Measurements from ENCODE around the gene PCCA. TPM values are rescaled to one million over a fixed set of nuclear protein-coding genes. Genes with fewer than 3 reads are reported as not detected.

PCCA gene
- polyA plus RNA-seq, 1 donor: 20.0 TPM

DNA sequence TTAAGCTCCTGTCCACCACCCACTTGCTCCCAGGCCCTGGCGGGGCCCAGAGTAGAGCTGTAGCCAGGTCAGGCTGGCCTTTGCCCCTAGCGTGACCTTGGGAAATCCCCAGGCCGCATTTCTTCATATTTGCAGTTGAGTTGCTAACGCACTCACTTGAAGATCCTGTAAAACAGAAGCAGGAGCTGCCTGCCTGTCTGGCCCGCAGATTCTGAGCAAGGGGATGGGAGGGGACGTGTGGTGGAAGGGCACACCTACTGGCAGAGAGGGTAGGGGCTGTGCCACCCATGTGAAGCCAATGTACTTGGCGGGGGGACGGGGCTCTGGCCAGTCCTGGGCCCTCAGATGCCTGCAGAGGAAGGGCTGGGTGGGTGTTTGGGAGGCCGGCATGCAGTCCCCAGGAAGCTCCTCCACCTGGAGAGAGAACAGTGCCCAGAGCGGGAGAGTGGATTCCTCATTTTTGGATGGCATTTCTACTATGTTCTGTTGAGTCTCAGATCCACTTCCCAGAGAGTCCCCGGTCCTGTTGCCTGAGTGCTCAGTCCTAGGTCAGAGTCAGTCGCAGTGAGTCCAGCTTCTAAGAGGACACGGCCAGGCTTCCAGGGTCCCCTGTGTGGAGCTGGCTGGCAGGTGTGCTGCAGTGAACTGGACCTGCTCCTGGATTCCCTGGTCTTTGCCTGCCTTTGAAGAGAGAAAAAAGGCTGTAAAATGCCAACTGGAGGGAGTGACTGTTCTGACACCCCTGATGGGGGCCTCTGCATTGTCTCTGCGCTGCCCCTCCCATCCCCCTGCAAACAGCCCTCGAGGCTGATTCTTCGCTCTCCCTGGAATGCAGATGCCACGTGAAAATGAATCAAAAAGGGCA, 436.8 kb downstream of the PCCA start:
- no peak overlapping the region for H3K4me3 ChIP-seq (ENCODE audit: low read length)
- H3K36me3 ChIP-seq (ENCODE audit: control insufficient read depth, insufficient read depth, low read length): peaks cover 30% of the 10 kb centered on the region
- no CpG with 5 or more reads among the region's 17 CpGs for WGBS (ENCODE audit: insufficient coverage, low lambda C conversion rate)
- peaks cover 2% of the 10 kb centered on the region for H3K9me3 ChIP-seq (ENCODE audit: control insufficient read depth, low read depth, low read length)
- H3K4me1 ChIP-seq (ENCODE audit: control insufficient read depth, insufficient read depth, low read length): no peaks in the 10 kb centered on the region
- H3K27me3 ChIP-seq (ENCODE audit: control insufficient read depth, insufficient read depth, low read length): no peaks in the 10 kb centered on the region
- H3K27ac ChIP-seq (ENCODE audit: low read length): no peak overlapping the region
- DNase-seq: no peak

DNA sequence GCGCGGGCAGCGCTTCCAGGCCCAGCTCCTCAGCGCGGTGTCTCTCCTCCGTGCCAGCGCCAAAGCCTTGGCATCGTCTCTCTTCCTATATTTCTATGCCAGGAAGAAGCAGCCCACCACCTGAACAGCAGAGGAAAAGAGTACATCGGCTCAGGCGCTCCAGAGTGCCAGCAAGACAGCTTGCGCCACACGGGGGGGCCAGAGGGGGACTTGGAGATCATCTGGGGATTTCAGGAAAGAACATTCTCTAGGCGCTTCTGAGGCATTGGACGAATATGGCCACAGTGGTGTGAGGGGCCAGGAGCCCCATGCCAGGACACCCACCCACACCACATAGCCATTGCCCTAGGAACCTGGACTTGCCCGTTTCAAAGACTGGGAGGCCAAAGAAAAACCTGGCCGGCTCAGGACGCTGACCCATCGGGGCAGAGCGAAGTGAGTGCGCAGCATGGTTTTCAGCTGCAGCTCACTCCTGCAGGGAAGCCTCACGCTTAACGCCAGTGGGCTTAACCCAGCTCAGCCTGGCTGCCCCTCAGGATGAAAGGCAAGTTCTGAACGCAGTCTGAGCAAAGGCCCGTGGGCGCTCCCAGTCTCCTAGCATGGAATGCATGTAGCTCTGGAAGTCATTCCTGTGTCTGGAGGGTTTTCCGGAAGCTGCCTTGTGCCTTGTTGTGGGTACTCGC, 437.6 kb downstream of the PCCA start:
- H3K9me3 ChIP-seq (ENCODE audit: control insufficient read depth, low read depth, low read length): no peaks in the 10 kb centered on the region
- H3K4me1 ChIP-seq (ENCODE audit: control insufficient read depth, insufficient read depth, low read length): no peaks in the 10 kb centered on the region
- no peak overlapping the region for H3K4me3 ChIP-seq (ENCODE audit: low read length)
- H3K27ac ChIP-seq (ENCODE audit: low read length): no peak overlapping the region
- no CpG with 5 or more reads among the region's 27 CpGs for WGBS (ENCODE audit: insufficient coverage, low lambda C conversion rate)
- no peaks in the 10 kb centered on the region for H3K27me3 ChIP-seq (ENCODE audit: control insufficient read depth, insufficient read depth, low read length)
- peaks cover 35% of the 10 kb centered on the region for H3K36me3 ChIP-seq (ENCODE audit: control insufficient read depth, insufficient read depth, low read length)
- no peak for DNase-seq

- WGBS (ENCODE audit: insufficient coverage, low lambda C conversion rate): 100% methylated on average over 2 of the region's 9 CpGs
- no peak for DNase-seq
- H3K9me3 ChIP-seq (ENCODE audit: control insufficient read depth, low read depth, low read length): peaks cover 7% of the 10 kb centered on the region
- H3K27me3 ChIP-seq (ENCODE audit: control insufficient read depth, insufficient read depth, low read length): no peaks in the 10 kb centered on the region
- peaks cover 41% of the 10 kb centered on the region for H3K36me3 ChIP-seq (ENCODE audit: control insufficient read depth, insufficient read depth, low read length)
- H3K27ac ChIP-seq (ENCODE audit: low read length): no peak overlapping the region
- H3K4me1 ChIP-seq (ENCODE audit: control insufficient read depth, insufficient read depth, low read length): no peaks in the 10 kb centered on the region
- no peak overlapping the region for H3K4me3 ChIP-seq (ENCODE audit: low read length)
Observed at GRCh38 chr13:100527644-100528043, 438.8 kb downstream of the PCCA start.

DNA sequence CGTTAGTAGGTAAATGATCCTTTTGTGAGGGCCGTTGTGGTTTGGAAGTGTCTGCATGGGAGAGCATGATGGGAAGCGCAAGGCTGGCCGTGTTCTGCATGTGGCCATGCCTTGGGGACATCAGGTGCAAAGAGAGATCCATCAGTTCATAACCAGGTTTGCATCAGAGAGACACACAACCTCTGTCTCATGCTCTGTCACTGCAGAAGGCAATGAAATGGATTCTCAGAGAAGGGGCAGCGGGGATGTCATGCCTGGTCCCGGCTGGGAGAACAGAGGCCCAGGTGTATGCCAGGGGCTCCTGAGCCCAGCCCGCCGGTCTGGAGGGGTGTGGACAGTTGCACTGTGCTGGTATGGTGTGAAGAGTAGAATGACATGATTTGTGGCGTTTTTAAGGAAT, 439.5 kb downstream of the PCCA start:
- peaks cover 42% of the 10 kb centered on the region for H3K36me3 ChIP-seq (ENCODE audit: control insufficient read depth, insufficient read depth, low read length)
- no peak overlapping the region for H3K27ac ChIP-seq (ENCODE audit: low read length)
- H3K4me1 ChIP-seq (ENCODE audit: control insufficient read depth, insufficient read depth, low read length): no peaks in the 10 kb centered on the region
- peaks cover 7% of the 10 kb centered on the region for H3K9me3 ChIP-seq (ENCODE audit: control insufficient read depth, low read depth, low read length)
- H3K4me3 ChIP-seq (ENCODE audit: low read length): no peak overlapping the region
- H3K27me3 ChIP-seq (ENCODE audit: control insufficient read depth, insufficient read depth, low read length): no peaks in the 10 kb centered on the region
- DNase-seq: no peak
- 100% methylated on average over 1 of the region's 9 CpGs for WGBS (ENCODE audit: insufficient coverage, low lambda C conversion rate)

GRCh38 chr13:100528820-100529219, 439.9 kb downstream of the PCCA start:
- no CpG with 5 or more reads among the region's 11 CpGs for WGBS (ENCODE audit: insufficient coverage, low lambda C conversion rate)
- Histone ChIP-seq H3K27me3 (ENCODE audit: control insufficient read depth, insufficient read depth, low read length) (no peaks in the 10 kb centered on the region), H3K36me3 (ENCODE audit: control insufficient read depth, insufficient read depth, low read length) (peaks cover 42% of the 10 kb centered on the region), H3K9me3 (ENCODE audit: control insufficient read depth, low read depth, low read length) (peaks cover 7% of the 10 kb centered on the region), H3K4me1 (ENCODE audit: control insufficient read depth, insufficient read depth, low read length) (no peaks in the 10 kb centered on the region), H3K27ac (ENCODE audit: low read length) (no peak overlapping the region), H3K4me3 (ENCODE audit: low read length) (no peak overlapping the region)
- no peak for DNase-seq

GRCh38 chr13:100529666-100530377, 440.9 kb downstream of the PCCA start:
- H3K36me3 ChIP-seq (ENCODE audit: control insufficient read depth, insufficient read depth, low read length): peaks cover 42% of the 10 kb centered on the region

GRCh38 chr13:100530671-100531213, 441.8 kb downstream of the PCCA start:
- H3K9me3 ChIP-seq (ENCODE audit: control insufficient read depth, low read depth, low read length): peaks cover 7% of the 10 kb centered on the region
- no peaks in the 10 kb centered on the region for H3K27me3 ChIP-seq (ENCODE audit: control insufficient read depth, insufficient read depth, low read length)
- no peak for DNase-seq
- no peak overlapping the region for H3K4me3 ChIP-seq (ENCODE audit: low read length)
- H3K36me3 ChIP-seq (ENCODE audit: control insufficient read depth, insufficient read depth, low read length): peaks cover 44% of the 10 kb centered on the region
- WGBS (ENCODE audit: insufficient coverage, low lambda C conversion rate): no CpG with 5 or more reads among the region's 11 CpGs
- H3K4me1 ChIP-seq (ENCODE audit: control insufficient read depth, insufficient read depth, low read length): no peaks in the 10 kb centered on the region
- no peak overlapping the region for H3K27ac ChIP-seq (ENCODE audit: low read length)

More at GRCh38 chr13:100529666-100530377, 440.9 kb downstream of the PCCA start:
- no peak for DNase-seq
- H3K4me1 ChIP-seq (ENCODE audit: control insufficient read depth, insufficient read depth, low read length): no peaks in the 10 kb centered on the region
- H3K27me3 ChIP-seq (ENCODE audit: control insufficient read depth, insufficient read depth, low read length): no peaks in the 10 kb centered on the region
- H3K27ac ChIP-seq (ENCODE audit: low read length): no peak overlapping the region
- H3K9me3 ChIP-seq (ENCODE audit: control insufficient read depth, low read depth, low read length): peaks cover 7% of the 10 kb centered on the region
- no peak overlapping the region for H3K4me3 ChIP-seq (ENCODE audit: low read length)
- WGBS (ENCODE audit: insufficient coverage, low lambda C conversion rate): 100% methylated on average over 2 of the region's 15 CpGs

DNA sequence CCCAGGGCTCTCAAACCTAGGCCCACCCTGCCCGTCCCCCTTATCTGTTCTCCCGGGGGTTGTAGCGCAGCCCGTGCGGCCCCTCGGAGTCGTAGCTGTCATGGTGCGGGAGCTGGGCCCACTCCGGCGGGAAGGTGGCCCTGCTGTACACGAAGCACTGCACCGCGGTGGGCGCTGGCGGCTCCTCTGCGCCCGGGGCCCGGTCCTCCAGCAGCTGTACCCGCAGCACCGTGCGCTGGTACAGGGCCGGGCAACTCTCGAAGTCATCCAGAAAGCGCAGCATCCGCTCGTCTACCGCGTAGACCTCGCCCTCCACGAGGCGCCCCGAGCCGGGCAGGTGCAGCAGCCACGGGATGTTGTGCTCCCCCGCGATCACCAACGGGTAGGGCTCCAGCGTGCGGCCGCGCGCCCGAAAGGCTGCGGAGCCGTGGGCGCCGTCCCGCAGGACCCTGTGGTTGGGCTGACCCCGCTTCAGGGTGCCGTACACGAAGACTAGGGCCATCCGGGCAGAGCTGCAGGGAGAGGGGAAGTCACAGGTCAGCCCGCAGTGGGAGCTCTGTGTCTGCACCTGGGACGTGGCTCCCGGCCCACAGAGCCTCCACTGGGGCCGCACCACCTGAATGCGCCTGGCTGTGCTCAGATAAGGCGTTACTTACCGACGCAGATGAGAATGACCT, 443.3 kb downstream of the PCCA start:
- H3K9me3 ChIP-seq (ENCODE audit: control insufficient read depth, low read depth, low read length): peaks cover 7% of the 10 kb centered on the region
- peaks cover 36% of the 10 kb centered on the region for H3K36me3 ChIP-seq (ENCODE audit: control insufficient read depth, insufficient read depth, low read length)
- no peaks in the 10 kb centered on the region for H3K4me1 ChIP-seq (ENCODE audit: control insufficient read depth, insufficient read depth, low read length)
- no peaks in the 10 kb centered on the region for H3K27me3 ChIP-seq (ENCODE audit: control insufficient read depth, insufficient read depth, low read length)
- 100% methylated on average over 1 of the region's 60 CpGs for WGBS (ENCODE audit: insufficient coverage, low lambda C conversion rate)
- DNase-seq: no peak
- H3K27ac ChIP-seq (ENCODE audit: low read length): no peak overlapping the region
- H3K4me3 ChIP-seq (ENCODE audit: low read length): no peak overlapping the region

- H3K36me3 ChIP-seq (ENCODE audit: control insufficient read depth, insufficient read depth, low read length): peaks cover 31% of the 10 kb centered on the region
- DNase-seq: no peak
- H3K4me1 ChIP-seq (ENCODE audit: control insufficient read depth, insufficient read depth, low read length): peaks cover under 1% of the 10 kb centered on the region
- H3K9me3 ChIP-seq (ENCODE audit: control insufficient read depth, low read depth, low read length): peaks cover 7% of the 10 kb centered on the region
- H3K27me3 ChIP-seq (ENCODE audit: control insufficient read depth, insufficient read depth, low read length): no peaks in the 10 kb centered on the region
- H3K27ac ChIP-seq (ENCODE audit: low read length): no peak overlapping the region
- no CpG with 5 or more reads among the region's 14 CpGs for WGBS (ENCODE audit: insufficient coverage, low lambda C conversion rate)
- H3K4me3 ChIP-seq (ENCODE audit: low read length): no peak overlapping the region
Observed at GRCh38 chr13:100532836-100533435, 444.0 kb downstream of the PCCA start.

All from large intestine (tissue), 3 donors.